ENCODE measurements around the gene IGF2R. TPM values are rescaled to one million over a fixed set of nuclear protein-coding genes. Genes with fewer than 3 reads are reported as not detected.
"Not testable (repeated sequence)": the region's sequence is repeated elsewhere in the genome, so short reads cannot be mapped to it uniquely, and the experiment has no call there.

IGF2R gene, protein sequence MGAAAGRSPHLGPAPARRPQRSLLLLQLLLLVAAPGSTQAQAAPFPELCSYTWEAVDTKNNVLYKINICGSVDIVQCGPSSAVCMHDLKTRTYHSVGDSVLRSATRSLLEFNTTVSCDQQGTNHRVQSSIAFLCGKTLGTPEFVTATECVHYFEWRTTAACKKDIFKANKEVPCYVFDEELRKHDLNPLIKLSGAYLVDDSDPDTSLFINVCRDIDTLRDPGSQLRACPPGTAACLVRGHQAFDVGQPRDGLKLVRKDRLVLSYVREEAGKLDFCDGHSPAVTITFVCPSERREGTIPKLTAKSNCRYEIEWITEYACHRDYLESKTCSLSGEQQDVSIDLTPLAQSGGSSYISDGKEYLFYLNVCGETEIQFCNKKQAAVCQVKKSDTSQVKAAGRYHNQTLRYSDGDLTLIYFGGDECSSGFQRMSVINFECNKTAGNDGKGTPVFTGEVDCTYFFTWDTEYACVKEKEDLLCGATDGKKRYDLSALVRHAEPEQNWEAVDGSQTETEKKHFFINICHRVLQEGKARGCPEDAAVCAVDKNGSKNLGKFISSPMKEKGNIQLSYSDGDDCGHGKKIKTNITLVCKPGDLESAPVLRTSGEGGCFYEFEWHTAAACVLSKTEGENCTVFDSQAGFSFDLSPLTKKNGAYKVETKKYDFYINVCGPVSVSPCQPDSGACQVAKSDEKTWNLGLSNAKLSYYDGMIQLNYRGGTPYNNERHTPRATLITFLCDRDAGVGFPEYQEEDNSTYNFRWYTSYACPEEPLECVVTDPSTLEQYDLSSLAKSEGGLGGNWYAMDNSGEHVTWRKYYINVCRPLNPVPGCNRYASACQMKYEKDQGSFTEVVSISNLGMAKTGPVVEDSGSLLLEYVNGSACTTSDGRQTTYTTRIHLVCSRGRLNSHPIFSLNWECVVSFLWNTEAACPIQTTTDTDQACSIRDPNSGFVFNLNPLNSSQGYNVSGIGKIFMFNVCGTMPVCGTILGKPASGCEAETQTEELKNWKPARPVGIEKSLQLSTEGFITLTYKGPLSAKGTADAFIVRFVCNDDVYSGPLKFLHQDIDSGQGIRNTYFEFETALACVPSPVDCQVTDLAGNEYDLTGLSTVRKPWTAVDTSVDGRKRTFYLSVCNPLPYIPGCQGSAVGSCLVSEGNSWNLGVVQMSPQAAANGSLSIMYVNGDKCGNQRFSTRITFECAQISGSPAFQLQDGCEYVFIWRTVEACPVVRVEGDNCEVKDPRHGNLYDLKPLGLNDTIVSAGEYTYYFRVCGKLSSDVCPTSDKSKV (N-terminal part only)
- total RNA-seq = 10 to 100 TPM; 60.3 to 91.3 TPM

DNA sequence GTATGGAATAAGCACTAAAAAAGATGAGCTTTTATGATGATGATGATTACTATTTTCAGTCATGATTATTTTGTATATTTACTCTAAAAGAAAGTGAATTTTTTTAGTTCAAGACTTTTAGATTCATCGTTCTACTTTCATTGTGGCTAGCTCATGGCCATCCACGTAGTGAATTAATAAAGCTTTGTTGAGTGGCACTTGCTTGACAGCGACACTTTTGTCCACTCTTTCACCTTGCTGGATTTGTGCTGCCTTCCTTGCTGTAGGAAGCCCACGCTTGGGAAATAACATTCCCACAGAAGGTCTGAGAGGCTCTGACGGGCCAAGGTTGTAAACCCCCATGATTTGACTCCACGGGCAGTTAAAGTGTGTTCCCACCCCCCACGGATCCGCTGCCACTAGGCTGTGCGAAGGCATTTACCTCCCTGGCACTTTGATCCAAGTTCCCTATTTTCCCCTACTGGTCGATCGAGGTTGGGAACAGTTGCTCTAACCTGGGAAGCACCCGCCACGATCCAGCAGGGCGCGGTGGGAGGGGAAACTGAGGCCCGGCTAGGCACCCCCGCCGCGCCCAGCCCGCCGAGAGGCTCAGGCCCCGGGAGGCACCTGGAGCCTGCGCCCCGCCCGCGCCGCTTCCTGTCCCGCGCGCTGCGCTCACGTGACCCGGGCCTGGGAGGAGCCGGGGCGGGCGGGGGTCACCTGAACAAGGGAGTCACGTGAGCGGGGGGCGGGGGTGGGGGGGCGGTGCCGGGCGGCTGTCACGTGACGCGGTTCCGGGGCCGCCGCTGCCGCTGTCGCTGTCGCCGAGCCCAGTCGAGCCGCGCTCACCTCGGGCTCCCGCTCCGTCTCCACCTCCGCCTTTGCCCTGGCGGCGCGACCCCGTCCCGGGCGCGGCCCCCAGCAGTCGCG, at the start of gene IGF2R:
Gene IGF2R, plus strand, starts transcription at position 788 of the 909 bp plus-strand sequence. CDS start 165 bp downstream, outside the sequence.
- Histone ChIP-seq H3K27ac (peak within 1 kb of the TSS; percentile 87 to 92), H3K36me3 (no peaks in the 10 kb centered on the region), H3K27me3 (replicated peaks; ENCODE audit: insufficient read depth) (no peaks in the 10 kb centered on the region), H3K9me3 (no peaks in the 10 kb centered on the region), H3K4me3 (peak within 1 kb of the TSS; percentile 95 to 99), H3K4me1 (replicated peaks) (no peaks in the 10 kb centered on the region)
- 3% methylated on average over 27 of the region's 68 CpGs for WGBS
- peak; percentile 94 for DNase-seq (ENCODE audit: low spot score)
- intact Hi-C loops (cut with DNase I) = no loop called here
- TF ChIP-seq POLR2AphosphoS5 (IDR thresholded peaks at IDR 0.05) (peak; percentile 76), POLR2A (IDR thresholded peaks at IDR 0.05) (peak; percentile 77)
- TF ChIP-seq, protein P1, sequence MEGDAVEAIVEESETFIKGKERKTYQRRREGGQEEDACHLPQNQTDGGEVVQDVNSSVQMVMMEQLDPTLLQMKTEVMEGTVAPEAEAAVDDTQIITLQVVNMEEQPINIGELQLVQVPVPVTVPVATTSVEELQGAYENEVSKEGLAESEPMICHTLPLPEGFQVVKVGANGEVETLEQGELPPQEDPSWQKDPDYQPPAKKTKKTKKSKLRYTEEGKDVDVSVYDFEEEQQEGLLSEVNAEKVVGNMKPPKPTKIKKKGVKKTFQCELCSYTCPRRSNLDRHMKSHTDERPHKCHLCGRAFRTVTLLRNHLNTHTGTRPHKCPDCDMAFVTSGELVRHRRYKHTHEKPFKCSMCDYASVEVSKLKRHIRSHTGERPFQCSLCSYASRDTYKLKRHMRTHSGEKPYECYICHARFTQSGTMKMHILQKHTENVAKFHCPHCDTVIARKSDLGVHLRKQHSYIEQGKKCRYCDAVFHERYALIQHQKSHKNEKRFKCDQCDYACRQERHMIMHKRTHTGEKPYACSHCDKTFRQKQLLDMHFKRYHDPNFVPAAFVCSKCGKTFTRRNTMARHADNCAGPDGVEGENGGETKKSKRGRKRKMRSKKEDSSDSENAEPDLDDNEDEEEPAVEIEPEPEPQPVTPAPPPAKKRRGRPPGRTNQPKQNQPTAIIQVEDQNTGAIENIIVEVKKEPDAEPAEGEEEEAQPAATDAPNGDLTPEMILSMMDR (IDR thresholded peaks at IDR 0.05) = peak in 2 of 4 experiments; percentile 17 to 19

DNA sequence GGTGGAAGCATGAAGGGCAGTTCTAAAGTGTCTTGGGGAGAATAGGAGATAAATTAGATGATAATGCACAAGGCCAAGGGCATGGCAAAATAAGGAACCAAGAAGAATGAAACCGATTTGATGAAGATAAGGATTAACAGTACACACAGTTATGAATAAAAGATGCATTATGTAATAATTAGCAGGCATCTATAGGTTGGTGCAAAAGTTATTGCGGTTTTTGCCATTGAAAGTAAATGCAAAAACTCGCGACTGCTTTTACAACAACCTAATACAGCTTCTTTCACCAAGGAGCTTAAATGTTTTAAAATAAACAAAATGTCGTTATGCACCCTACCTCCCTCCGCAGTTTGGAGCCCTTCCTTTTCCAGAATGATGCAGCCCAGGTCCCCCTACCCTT, 49.1 kb upstream of the IGF2R start:
- WGBS = 82% methylated on average over 6 of the region's 6 CpGs

DNA sequence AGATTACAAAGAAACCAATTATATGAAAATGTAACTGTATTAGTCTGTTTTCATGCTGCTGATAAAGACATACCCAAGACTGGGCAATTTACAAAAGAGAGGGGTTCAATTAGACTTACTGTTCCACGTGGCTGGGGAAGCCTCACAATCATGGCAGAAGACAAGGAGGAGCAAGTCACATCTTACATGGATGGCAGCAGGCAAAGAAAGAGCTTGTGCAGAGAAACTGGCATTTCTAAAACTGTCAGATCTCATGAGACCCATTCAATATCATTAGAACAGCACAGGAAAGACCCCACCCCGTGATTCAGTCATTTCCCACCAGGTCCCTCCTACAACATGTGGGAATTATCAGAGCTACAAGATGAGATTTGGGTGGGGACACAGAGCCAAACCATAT, 44.7 kb upstream of the IGF2R start:
- H3K9me3 ChIP-seq; DNase-seq (ENCODE audit: low spot score); H3K4me3 ChIP-seq; H3K27ac ChIP-seq; intact Hi-C loops (cut with DNase I); H3K36me3 ChIP-seq; H3K4me1 ChIP-seq (replicated peaks); H3K27me3 ChIP-seq (replicated peaks; ENCODE audit: insufficient read depth): not testable (repeated sequence)
- WGBS = 75% methylated on average over 2 of the region's 2 CpGs

More for the DNA sequence above, 49.1 kb upstream of the IGF2R start:
- Histone ChIP-seq H3K4me1 (replicated peaks) (no peaks in the 10 kb centered on the region), H3K9me3 (no peaks in the 10 kb centered on the region), H3K36me3 (no peaks in the 10 kb centered on the region), H3K27me3 (replicated peaks; ENCODE audit: insufficient read depth) (no peaks in the 10 kb centered on the region), H3K4me3 (no peak overlapping the region), H3K27ac (no peak overlapping the region)
- intact Hi-C loops (cut with DNase I) = no loop called here
- no peak for TF ChIP-seq POLR2A (IDR thresholded peaks at IDR 0.05)
- TF ChIP-seq, protein P1 (IDR thresholded peaks at IDR 0.05) = no peak
- no peak for TF ChIP-seq POLR2AphosphoS5 (IDR thresholded peaks at IDR 0.05)
- no peak for DNase-seq (ENCODE audit: low spot score)

DNA sequence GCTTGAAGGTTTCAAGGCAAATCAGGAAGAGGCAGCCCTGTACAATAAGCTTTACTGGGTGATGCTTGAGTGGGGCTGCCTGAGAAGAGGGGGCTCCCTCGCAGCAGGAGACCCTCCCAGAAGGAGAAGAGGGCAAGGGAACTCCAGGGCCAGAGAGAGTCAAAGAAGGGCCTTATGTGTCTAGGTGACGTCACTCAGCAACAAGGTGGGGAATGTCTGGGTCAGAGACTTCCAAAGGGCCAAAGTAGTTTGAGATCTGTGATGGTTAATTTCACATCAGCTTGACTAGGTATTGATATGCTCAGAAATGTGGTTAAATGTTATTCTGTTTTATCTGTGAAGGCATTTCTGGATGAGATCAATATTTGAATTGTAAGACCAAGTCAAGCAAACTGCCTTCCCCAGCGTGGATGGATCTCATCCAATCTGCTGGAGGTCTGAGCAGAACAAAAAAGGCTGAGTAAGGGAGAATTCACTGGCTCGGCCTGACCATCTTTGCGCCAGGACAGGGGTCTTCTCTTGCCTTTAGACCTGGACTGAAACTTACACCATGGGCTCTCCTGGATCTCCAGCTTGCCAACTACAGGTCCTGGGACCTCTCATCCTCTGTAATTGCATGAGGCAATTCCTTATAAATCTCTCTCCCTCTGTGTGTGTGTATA, 42.2 kb upstream of the IGF2R start:
- DNase-seq (ENCODE audit: low spot score) = no peak
- intact Hi-C loops (cut with DNase I) = no loop called here
- H3K4me1 ChIP-seq (replicated peaks) = no peaks in the 10 kb centered on the region
- no peaks in the 10 kb centered on the region for H3K36me3 ChIP-seq
- WGBS = 77% methylated on average over 5 of the region's 5 CpGs
- TF ChIP-seq, protein P1 (IDR thresholded peaks at IDR 0.05) = no peak
- no peak for TF ChIP-seq POLR2AphosphoS5 (IDR thresholded peaks at IDR 0.05)
- no peak for TF ChIP-seq POLR2A (IDR thresholded peaks at IDR 0.05)
- H3K27ac ChIP-seq = no peak overlapping the region
- H3K4me3 ChIP-seq = no peak overlapping the region
- H3K9me3 ChIP-seq = no peaks in the 10 kb centered on the region
- H3K27me3 ChIP-seq (replicated peaks; ENCODE audit: insufficient read depth) = no peaks in the 10 kb centered on the region
